DLD1 (cell line): ENCODE measurements around the gene KRTAP12-2.

ENCODE experiments used
- in situ Hi-C: cut with HindIII; loops from 2 replicates; pipeline ENCODE4 v1.10.0; 2017; ENCODE audit warnings: low sequenced_read_pairs

The KRTAP12-2 gene

DNA sequence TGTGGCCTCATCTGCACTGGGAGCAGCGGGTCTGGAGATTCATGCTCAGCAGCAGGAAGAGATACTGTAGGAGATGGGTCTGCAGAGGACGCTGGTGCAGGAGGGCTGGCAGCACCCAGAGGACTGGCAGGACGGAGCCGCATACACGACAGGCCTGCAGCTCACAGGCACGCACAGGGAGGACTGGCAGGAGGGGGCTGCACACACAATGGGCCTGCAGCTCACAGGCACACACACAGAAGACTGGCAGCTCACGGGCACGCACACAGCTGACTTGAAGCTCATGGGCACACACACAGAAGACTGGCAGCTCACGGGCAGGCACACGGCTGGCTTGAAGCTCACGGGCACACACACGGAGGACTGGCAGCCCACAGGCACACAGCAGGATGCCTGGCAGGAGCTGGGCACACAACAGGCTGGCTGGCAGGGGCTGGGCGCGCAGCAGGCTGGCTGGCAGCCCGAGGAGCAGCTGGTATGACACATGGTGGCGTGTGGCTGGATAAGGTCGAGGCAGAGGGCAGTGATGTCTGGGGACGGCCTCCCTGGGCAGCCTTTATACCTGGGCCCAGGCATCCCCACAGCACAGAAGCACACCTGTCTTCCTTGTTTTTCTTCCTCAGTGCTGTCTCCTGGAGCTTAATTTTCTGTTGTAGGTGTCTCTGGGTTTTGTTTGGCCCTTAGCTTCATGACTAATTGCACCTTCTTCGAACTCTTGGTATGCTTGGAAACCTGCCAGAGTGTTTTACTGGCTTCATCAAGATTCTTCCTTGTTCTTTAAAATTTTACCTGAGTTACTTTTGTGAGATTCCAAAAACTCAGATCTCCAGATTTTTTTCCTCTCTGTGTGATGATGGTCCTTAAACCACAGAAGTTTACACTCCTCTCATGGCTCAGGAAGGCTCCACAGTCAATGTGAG is at the start of gene KRTAP12-2:
KRTAP12-2 (minus strand) TSS at position 527 of the 920 bp plus-strand sequence; CDS start at position 486, 41 bp downstream.
- in situ Hi-C loops, result no loop called here

DNA sequence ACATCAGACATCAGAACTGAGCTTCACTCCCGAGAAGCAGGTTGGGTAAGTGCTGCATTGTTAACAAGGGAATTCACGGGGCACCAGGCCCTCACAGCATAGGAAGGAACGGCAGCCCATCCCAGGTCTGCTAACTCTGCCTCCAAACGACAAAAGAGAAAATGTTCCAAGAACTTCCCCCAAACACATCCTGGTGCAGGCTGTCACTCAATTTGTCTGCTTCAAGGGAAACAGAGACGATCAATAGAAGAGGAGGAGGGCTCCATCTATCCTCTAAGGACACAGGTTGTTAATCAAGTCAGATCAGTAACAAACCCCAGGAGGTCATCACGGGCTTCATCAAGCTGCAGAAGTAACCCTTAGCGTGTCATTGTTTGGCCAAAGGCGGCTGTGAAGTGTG is 48.2 kb upstream of the KRTAP12-2 start:
- in situ Hi-C loops, result no loop called here

DNA sequence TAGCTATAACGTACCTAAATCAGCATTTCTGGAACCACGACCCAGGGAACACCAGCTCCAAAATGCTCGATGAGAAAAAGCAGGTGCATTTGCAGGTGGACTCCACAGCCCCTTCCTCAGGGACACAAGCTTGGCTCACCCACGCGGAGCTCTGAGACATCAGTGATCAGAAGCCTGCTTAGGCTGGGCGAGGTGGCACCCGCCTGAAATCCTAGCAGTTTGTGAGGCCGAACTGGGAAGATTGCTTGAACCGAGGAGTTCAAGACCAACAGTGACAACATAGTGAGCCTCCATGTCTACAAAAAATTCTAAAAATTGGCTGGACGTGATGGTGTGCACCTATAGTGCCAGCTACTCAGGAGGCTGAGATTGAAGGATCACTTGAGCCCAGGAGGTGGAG is 47.1 kb upstream of the KRTAP12-2 start:
- in situ Hi-C loops, result no loop called here

DNA sequence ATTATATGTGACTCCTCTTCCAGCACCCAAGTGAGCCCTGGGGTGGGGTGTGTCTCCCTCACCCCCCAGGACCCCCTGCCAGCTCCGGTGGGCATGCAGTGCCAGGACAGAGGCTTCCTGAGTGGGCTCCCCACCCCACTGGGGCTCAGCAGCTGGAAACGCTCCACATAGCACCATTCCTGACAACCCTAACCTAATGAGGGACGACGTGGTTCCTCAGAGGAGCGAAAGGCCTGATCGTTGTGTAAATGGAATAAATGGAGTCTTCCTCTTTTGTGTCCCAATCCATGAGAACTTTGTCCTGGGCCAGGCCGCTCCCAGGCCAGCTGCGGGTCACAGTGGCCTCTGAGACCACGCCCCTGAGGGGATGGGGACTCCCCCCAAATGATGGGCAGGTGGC is 46.4 kb upstream of the KRTAP12-2 start:
- in situ Hi-C loops, result no loop called here

GRCh38 chr21:44712203-44713028 is 45.7 kb upstream of the KRTAP12-2 start:
- in situ Hi-C loops, result no loop called here

DNA sequence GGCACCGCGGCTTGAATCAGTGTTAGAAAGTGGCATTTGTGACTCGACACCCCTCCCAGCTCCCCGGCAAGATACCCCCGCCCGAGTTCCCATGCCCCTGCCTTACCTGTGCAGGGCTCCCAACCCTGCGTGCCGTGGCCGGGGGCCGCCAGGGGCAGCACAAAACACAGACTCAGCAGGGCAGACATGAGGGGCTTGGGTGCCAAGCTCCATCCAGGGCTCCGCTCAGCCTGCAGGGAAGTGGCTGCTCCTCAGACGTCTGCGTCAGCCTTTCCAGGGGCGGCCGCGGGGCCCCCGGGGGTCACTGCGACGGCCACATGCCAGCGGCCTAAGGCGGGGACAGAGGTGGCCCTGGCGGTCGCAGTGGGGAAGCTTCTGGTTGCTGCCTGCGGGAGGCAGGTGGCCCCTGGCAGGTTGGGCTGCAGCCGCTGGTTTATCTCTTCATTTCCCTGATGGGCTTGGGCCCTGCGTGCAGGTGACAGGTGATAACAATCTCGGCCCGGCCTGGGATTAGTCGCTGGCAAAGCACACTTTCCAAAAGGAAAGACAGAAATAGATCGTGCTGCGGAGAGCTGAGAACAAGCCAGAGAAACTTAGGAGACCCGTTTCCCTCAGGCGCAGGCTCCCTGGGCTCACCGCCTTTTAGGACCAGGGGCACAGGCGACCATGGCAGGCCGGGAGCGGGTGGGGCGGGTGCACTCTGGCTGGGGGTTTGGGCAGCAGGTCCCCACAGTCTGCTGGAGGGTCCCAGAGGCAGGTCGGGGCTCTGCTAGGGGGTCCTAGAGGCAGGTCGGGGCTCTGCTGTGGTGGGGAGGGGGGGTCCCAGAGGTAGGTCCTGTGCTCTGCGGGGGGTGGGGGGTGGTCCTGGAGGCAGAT is 44.8 kb upstream of the KRTAP12-2 start, which contains the start of gene TSPEAR:
TSPEAR (minus strand) TSS at position 246 of the 876 bp plus-strand sequence; CDS start at position 188, 58 bp downstream.
- in situ Hi-C loops, result no loop called here

- in situ Hi-C loops, result no loop called here
These were observed 44.1 kb upstream of the KRTAP12-2 start for GRCh38 chr21:44710756-44711326.

- in situ Hi-C loops, result no loop called here
These were observed 43.6 kb upstream of the KRTAP12-2 start for GRCh38 chr21:44710294-44710665.

- in situ Hi-C loops, result no loop called here
These were observed 42.9 kb upstream of the KRTAP12-2 start for GRCh38 chr21:44709426-44710293.

DNA sequence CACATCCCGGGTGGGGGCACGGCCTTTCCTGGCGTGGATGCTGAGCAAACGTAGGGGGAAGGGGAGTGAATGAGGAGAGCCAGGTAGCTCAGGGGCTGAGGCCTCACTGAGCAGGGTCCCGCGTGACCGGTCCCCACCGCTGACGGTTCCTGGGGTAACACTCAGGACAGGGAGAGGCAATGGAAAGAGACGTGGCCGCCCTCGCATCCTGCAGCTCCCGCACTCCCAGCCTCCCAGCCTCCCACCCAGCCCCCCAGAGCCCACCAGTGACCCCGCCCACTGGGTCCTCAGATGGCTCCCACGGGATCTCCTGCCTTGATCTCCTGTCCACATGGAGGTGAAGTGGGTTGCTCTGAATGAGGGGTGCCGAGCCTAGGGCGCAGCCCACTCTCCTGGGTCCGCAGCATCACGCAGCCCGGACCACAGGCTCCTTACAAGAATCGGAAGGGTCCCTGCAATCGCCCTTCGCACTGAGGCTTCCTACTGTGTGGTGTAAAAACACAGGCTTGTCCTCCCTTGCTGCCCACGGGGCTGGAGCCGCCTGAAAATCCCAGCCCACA is 42.2 kb upstream of the KRTAP12-2 start:
- in situ Hi-C loops, result no loop called here

- in situ Hi-C loops, result no loop called here
These were observed 41.6 kb upstream of the KRTAP12-2 start for GRCh38 chr21:44708213-44708865.

DNA sequence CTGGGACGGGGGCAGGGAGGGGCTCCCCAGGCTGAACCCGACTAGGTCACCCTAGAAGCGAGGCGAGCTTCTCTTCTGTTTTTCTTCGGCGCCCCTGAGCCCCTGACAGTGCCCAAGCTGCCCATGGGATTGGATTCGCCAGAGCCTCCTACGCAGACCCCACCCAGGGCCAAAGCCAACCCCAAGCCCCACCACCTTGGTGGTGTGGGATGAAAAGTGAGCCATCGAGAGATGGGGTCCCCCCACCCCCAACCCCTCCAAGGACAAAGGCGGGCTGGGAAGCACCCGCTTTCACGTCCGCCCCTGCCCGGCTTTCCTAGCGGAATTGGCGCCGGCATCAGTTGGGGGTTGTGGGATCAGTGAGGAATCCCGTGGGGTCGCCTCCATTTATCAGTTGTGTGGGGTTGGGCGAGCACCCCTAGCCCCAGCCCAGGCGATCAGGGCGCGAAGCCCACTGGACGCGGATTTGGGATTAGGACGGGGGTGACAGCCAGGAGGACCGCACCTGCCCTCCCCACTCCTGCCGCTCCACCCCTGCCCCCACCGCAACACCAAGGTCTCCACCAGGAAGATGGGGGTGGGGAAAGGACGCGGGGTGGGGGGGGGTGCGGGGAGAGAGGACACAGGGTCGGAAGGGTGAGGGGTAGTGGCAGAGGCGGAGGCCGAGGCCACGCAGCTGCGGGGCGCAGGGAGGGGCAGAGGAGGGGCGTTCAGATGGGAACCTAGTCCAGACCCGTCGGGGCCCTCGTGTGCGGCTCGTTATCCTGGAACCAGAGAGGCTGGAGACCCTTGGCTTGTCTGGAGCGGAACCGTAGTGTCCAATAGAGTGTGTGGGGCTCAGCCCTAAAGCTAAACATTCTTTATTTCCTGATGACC is 40.2 kb upstream of the KRTAP12-2 start:
- in situ Hi-C loops, result no loop called here

- in situ Hi-C loops, result no loop called here
These were observed 39.4 kb upstream of the KRTAP12-2 start for GRCh38 chr21:44706026-44706705.

DNA sequence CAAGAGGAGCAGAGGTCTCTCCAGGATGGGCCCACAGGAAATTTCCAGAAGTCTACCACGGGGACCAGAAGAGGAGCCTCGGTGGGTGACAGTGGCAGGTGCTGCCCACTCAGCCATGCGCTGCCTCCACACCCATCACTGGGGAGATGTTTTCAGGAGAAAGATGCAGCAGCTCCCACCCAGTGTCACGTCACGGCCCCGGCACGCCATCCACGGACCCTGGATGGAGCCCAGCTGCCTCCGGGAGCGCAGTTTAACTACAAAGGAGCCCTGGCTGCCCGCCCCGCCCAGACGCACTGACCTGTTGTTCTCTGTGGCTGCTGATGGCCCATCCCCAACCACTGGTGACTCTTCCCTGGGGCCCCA is 37.9 kb upstream of the KRTAP12-2 start:
- in situ Hi-C loops, result no loop called here

DNA sequence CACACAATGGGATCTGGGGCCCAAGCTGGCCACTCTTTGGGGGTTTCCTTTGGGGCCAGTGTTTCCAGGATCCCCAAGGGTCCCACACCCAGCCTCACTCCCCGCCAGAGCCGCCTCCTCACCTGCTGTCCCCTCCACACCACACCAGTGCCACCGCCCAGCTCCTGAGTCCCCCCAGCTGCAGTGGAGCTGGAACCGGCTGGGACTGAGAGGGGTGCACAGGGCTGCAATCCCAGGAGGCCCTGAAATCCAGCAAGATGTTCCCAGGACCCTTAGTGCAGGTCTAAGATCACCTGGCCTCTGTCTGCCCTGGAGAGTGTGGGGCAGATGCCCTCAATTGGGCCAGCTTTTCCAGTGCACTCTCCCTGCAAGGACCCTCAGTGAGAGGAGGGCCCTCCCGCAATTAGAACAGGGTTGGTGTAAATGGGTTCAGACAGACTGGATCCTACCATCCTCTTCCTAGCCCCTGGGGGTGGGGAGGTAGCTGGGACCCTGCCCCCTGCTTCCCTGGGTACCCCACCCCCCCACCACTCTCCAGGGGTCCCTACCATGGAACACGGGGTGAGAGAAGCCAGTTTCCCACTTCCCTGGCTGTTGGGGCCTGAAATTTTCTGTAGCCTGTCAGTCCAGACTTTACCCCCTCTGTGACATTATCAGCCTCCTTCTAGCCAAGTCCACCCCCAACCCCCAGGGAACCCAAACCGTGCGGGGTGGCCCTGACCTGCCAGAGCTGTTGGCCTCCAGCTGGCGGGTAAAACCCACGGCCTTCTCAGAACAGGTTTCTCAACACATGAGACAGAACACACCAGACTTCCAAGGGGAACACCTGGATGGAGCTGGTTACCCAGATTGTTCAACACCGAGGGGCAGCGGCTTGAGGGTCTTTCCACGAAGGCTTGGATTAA is 37.3 kb upstream of the KRTAP12-2 start:
- in situ Hi-C loops, result no loop called here
